ENCODE results near the gene GPC3.

GPC3 gene

DNA sequence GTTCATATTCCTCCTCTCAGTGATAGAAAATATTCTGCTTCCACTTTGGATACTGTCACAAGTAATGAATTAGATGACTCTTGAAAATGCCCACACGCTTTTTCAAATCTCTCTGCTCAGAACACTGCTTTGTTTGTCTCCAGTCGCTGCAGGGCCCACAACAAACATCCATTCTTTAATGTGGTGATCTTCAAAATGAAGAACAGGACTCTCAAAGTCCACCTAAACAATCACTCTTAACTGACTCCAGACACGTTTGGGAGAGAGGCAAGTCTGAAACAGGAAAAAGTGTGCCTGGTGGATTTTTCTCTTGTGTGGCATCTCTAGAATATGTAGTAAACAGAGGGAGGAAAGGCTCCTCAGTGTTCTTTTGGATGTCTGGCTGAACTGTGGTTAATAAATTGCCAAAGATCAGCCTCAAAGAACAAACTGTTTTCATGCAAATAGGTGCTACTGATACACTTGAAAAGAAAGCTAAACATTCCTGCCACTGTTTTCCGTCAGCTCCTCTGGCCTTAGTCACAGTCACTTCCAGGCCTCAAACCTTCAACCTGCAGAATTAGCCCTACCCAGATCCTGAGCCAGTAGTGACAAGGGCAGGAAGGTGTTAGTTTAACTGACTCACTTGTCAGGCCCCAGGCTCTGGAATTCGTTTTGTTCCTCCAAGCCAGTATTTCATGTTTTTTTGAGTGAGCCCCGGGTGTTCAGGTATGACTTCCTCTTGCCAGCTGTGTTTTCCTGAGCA is 310.5 kb downstream of the GPC3 start:
- DNase-seq: no peak

DNA sequence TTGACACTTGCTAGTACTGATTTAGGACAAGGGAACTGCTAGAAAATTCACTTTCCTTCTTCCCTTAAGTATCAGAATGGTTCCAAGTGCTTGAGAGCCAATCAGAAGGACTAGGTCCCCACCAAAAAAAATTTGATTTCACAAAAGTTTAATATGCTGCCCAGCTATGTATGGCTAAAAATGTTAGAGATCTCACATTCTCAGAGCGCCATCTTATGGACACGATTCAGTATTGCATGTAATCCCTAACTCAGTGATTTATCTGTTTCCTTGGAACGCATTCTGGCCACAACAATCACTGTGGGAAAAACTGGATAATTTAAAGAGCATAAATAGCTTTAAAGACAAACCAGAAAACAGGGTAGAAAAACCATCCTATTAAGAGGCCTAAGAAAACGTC is 315.0 kb downstream of the GPC3 start:
- DNase-seq: no peak

- no peak for DNase-seq
Observed at GRCh38 chrX:133669214-133669613, 316.2 kb downstream of the GPC3 start.

DNA sequence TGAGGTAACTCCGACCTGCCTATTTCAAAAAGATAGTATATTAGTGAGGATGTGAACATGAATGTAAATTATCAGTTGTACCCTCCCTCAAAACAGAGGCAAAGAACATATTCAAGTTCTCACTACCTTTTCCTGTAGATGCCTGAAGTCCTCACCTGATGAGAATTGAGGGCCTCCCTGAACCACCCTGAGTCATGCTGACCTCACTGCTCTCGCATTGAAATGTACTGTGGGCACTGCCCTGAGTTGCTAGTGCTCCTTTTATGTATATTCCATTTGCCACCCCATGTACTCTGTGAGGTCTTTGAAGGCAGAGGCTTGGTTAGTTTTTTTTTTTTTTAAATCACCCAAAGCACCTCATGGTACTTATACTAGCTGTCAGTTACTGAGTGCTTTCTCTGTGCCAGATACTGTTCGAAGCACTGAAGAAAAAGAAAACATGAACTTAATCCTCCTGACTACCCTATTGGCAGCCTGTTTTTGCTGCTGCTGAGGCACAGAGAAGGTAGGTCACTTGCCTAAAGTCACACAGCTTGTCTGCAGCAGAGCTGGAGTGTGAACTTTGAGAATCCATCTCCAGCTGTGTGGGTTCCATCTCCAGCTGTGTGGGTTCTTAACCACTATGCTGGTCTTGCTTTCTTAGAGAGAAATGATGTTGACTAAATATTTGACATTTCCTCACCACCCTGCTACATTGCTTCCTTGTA is 317.0 kb downstream of the GPC3 start:
- no peak for DNase-seq

GRCh38 chrX:133666256-133666655 is 319.1 kb downstream of the GPC3 start:
- no peak for DNase-seq

DNA sequence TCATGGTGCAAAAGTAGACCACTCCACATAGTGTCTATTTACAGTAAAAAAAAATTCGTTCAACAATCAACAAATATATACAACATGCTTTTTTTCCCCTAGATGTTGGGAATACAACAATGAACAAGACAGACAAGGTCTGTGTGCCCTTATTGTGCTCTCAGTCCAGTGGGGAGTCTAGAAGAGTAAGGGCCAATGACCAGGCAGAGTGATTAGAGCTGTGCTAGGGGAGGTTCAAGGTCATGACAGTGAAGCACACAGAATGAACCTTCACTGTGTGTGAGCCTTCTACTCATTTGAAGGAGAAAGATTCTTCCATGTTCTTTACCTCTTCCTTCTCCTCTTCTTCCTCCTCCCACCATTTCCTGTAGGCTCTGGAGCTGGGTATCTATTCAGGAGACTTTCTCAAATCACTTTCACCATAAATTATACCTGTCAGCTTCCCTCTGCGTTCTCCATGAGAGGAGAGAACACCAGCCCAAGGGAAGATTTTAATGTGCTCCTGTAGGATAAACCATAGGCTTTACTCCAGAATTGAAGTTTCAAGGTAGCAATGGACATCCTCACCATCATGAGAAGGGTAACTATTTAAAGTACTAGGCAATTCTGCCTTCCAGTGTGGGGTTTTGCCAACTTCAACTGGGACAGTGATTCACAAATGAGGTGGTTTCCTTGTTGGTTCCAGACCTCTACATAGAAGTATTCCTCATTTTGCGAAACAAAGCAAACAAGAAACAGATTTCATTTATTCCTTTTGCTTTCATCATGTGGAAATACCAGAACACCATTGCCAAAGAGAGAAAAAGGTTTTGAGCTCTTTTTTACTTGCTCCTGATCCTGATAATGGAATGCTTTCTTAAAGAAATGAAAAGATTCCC is 323.2 kb downstream of the GPC3 start:
- DNase-seq: no peak

DNA sequence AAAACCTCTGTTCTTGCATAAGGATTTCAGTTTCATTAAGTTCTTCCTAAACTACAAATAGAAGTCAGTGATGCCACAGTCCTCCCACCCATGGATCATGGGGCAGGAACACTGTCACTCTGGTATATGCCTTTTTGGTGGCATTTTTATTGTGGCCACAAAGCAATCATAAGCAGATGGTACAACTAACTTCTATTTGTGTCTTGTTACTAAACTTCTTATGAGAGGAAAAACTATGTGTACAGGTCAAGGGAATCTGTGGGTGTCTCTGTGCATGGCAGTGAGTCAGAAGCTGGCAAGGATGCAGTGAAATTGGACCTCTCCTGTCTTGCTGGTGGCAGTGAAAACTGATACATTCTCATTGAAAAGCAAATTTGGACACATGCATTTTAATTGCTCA is 325.1 kb downstream of the GPC3 start:
- DNase-seq: no peak

DNA sequence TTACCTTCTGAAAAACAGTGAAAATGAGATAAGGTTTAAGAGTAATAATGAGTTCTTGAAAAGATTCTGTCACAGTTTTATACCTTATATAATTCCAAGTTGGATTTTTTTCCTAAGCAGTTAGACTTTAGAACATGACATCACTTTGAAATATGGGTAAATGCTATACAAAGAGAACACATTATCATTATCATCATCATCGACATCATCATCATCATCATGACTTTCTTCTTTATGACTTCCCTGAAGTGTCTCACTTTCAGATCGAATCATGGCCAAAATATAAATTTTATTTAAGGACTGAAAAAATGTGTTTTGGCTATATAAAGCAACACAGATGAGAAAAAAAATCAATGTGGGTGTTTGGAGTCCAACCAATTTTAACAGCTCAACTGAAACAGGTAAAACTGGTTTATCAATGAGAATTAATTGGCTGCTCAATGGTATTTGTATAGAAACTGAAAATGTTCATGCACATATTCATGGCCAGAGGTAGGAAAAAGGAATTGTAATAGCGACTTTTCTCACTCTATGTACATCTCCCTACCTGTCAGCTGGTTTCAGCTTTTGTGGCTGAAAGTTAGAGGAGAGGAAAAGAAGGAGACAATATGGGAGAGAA is 327.0 kb downstream of the GPC3 start:
- no peak for DNase-seq

GRCh38 chrX:133655275-133656265 is 329.8 kb downstream of the GPC3 start:
- DNase-seq: no peak

GRCh38 chrX:133654811-133655210 is 330.6 kb downstream of the GPC3 start:
- no peak for DNase-seq

DNA sequence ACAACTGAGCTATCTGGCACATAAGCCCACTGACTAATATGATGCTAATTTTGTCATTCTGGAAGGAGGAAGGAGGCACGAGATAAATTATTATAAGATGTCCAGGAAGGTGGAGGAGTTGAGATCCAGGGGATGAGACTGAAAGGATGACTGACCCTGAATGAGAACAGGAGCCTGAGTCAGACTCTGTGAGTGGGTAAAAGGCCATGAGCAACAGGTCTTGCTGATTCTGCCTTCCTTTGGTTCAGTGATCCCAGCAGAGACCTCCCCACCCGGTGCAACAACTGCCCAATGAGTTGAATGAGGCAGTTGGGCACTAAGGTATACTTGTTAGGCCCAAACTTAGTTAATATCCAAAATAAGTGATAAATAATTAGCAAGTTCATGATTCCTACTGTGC is 332.0 kb downstream of the GPC3 start:
- no peak for DNase-seq

- no peak for DNase-seq
Observed at GRCh38 chrX:133652185-133652584, 333.2 kb downstream of the GPC3 start.

- no peak for DNase-seq
Observed at GRCh38 chrX:133650239-133650638, 335.2 kb downstream of the GPC3 start.

DNA sequence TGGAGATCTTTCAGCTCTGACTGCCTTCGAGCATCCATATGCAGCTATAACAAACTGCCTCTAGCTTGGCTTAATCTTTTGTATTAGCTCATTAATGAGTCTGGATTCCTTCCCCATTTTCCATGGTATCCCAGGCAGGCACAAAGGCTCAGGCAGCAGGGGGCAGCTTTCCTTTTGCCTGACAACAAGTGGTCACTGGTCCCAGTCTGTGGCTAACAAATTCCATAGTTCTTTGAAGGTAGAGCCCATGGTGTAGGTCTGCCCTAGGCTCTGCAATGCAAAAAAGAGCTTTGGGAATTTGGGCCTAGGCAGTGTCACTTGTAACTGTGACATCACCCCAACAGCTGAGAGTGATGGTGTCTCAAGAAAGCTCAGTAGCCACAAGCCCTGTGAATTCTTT is 335.7 kb downstream of the GPC3 start:
- no peak for DNase-seq

GRCh38 chrX:133648594-133648993 is 336.8 kb downstream of the GPC3 start:
- no peak for DNase-seq

DNA sequence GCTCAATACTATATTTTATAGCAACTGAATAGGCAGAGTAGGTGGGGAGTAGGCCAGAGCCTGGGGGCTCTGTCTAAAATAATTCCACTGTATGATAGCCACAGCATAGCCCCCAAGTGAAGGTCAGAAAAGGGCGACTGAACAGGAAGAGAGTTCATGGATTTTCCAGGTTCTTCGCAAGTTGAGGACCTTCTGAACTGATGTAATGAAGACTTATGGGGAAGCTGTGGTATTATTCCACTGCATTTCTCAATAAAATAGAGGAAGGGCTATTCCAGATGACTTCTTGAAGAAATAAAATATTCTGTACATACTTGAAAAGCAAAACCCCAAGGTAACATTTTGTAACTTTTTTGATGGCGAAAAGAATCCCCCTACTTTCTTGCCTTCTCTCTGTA is 338.7 kb downstream of the GPC3 start:
- no peak for DNase-seq

- no peak for DNase-seq
Observed at GRCh38 chrX:133645977-133646718, 339.2 kb downstream of the GPC3 start.

DNA sequence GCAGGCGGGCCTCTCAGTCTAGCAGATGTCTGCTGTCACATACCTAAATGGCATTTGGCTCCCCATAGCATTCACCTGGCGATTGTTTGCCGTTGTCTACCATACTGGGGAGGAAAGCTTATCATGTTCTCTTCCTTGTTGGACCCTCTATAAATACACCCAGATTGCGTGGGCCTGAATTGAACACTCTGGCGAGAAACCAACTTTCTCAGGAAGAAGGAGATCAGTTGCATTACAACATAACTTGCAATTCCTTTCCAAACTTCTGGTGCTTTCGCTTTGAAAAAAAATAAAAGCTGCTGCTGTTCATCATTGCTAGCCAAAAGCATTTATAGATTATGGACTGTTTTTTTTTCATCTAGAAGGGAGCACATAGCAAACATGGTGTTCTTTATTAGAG is 340.1 kb downstream of the GPC3 start:
- no peak for DNase-seq

- no peak for DNase-seq
Observed at GRCh38 chrX:133640161-133641015, 345.0 kb downstream of the GPC3 start.

DNA sequence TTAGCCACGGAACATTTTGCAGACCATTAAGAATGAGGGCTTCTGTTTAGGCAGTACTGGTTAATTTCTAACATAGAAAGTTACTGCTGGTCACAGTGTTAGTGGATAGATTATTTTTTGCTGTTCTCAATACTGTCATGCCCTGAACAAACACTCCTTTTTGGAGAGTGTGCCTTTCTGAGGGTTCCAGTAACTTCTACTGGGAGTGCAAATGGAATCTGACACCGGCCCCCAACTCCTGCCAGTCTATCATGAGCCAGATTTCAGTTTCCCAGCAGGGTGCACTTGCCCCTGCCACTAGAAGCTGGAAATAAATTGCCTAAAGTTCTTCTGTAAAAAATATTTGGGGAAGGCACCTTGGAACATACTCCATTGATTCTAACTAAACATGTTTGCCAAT is 345.7 kb downstream of the GPC3 start:
- DNase-seq: no peak
